Uterus (tissue), 4 donors: ENCODE results near the gene SMYD4. TPM values are rescaled to one million over a fixed set of nuclear protein-coding genes. Genes with fewer than 3 reads are reported as not detected.
A peak's percentile ranks its signal among the peaks of the same experiment; 100 is the strongest.
"Not testable (repeated sequence)": the region's sequence is repeated elsewhere in the genome, so short reads cannot be mapped to it uniquely, and the experiment has no call there.

ENCODE experiments used
- DNase-seq, 2 donors: peaks; one replicate each; pipeline ENCODE4 v3.0.0-alpha.2; 2019 to 2020
- H3K27ac ChIP-seq, 2 donors: fragments of 200-600 bp; sonication (generic); 1 replicate in 1 of 2; 2 replicates in 1 of 2; pipeline ENCODE4 v1.5.1; 2016 to 2018
- H3K27me3 ChIP-seq, 2 donors: fragments of 200-600 bp; sonication (generic); one replicate each; pipeline ENCODE4 v1.5.1; 2018 to 2019; ENCODE audit warnings: control low read depth in 1 of 2
- H3K36me3 ChIP-seq, 2 donors: fragments of 200-600 bp; sonication (generic); one replicate each; pipeline ENCODE4 v1.5.1; 2019; ENCODE audit warnings: control low read depth in 1 of 2
- H3K4me1 ChIP-seq, 2 donors: fragments of 200-600 bp; sonication (generic); one replicate each; pipeline ENCODE4 v1.5.1; 2018 to 2019; ENCODE audit warnings: control low read depth in 1 of 2
- H3K4me3 ChIP-seq, 2 donors: fragments of 200-600 bp; sonication (generic); 1 replicate in 1 of 2; 2 replicates in 1 of 2; pipeline ENCODE4 v1.5.1; 2018 to 2019; ENCODE audit warnings: mild to moderate bottlenecking in 1 of 2
- H3K9me3 ChIP-seq, 2 donors: fragments of 200-600 bp; sonication (generic); one replicate each; pipeline ENCODE4 v1.5.1; 2019; ENCODE audit warnings: control low read depth in 1 of 2
- CTCF ChIP-seq, 4 experiments: fragments of 200-600 bp in 2 of 4; fragments of 450-650 bp in 2 of 4; sonication (generic) in 2 of 4; IDR thresholded peaks; one replicate each; pipeline ENCODE4 v1.5.1; 2016 to 2019; ENCODE audit warnings: antibody characterized with exemption in 4 of 4, mild to moderate bottlenecking in 2 of 4, moderate library complexity in 1 of 4
- POLR2A ChIP-seq, 2 donors: fragments of 450-650 bp; IDR thresholded peaks; one replicate each; pipeline ENCODE4 v1.6.1; 2016; ENCODE audit warnings: antibody characterized with exemption in 2 of 2, mild to moderate bottlenecking in 1 of 2, moderate library complexity in 1 of 2
- intact Hi-C: fragments of 100-400 bp; cut with DNase I; formaldehyde crosslinking; loops from one replicate; pipeline ENCODE4 v1.15.1; 2023; ENCODE audit warnings: low total_unique reads
- total RNA-seq, 4 donors: library from RNA; depleted of rRNA in 3 of 4; stranded (reverse); fragments of >200 nt in 3 of 4; gene quantifications; one replicate each; pipeline versions ENCODE4 v1.1.0 to v1.2.4, GENCODE V29; 2014 to 2023
- donor health status: DM: yes; HTN: yes; CAD: no.

The SMYD4 gene
- total RNA-seq, 4 donors from 2014 or later = 19.1 to 101 (median 30.5) TPM

- Histone ChIP-seq H3K36me3 (no peaks in the 10 kb centered on the region), H3K27me3 (no peaks in the 10 kb centered on the region), H3K4me3 (no peak overlapping the region), H3K9me3 (no peaks in the 10 kb centered on the region), H3K27ac (no peak overlapping the region), H3K4me1 (no peaks in the 10 kb centered on the region)
- no peak for TF ChIP-seq POLR2A (IDR thresholded peaks at IDR 0.05)
- TF ChIP-seq CTCF (IDR thresholded peaks at IDR 0.05) = no peak
- no peak for DNase-seq
- intact Hi-C loops = no loop called here
These were observed 53.4 kb downstream of the SMYD4 start for GRCh38 chr17:1776328-1776727.

DNA sequence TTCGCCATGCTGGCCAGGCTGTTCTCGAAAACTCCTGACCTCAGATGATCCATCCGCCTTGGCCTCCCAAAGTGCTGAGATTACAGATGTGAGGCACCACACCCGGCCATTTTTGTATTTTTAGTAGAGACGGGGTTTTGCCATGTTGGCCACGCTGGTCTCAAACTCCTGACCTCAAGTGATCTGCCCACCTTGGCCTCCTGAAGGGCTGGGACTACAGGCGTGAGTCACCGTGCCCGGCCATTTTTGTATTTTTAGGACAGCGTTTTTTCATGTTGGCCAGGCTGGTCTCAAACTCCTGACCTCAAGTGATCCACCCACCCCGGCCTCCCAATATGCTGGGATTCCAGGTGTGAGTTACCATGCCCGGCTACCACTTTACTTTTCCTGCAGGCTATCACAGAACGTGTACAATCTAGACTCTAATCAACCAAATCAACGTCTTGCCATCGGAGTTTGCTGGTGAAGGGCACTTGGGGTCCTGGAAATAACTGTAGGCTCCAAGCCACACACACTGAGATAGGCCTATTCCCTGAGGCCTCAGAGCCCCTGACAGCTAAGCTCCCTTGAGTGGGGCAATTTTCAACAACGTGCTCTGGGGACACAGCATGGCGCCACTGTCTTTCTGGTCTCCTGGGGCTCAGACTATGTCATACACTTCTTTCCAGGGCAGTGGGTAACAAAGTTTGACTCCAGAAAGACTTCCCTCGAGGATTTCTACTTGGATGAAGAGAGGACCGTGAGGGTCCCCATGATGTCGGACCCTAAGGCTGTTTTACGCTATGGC, 55.1 kb downstream of the SMYD4 start:
- peak overlapping the region; percentile 26 to 68 for H3K27ac ChIP-seq
- H3K27me3 ChIP-seq = no peaks in the 10 kb centered on the region
- intact Hi-C loops = no loop called here
- H3K4me1 ChIP-seq = no peaks in the 10 kb centered on the region
- H3K9me3 ChIP-seq = no peaks in the 10 kb centered on the region
- H3K4me3 ChIP-seq = no peak overlapping the region
- DNase-seq = no peak
- no peaks in the 10 kb centered on the region for H3K36me3 ChIP-seq
- TF ChIP-seq POLR2A (IDR thresholded peaks at IDR 0.05) (no peak), CTCF (IDR thresholded peaks at IDR 0.05) (no peak)

DNA sequence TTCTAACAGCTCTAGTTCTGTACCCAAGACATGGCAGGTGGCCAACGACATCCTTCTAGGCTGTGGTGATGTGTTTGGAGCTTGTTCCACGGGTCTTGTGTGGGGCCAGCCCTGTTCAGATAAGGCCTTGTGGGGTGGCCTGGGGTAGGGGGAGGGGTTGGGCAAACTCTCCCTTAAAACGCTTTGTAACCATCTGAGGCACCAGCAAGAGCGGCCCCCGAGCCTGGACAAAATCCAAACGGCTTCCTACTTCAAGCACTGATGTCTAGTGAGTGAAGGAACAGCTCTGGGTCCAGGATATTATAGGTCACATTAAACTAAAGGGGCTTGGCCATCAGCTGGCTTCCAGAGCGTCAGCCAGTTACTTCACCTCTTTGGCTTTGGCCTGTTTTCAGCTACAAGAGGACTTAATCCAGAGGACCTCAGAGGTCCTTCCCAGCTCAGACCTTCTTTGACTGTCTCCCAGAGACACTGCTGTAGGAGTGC, 56.0 kb downstream of the SMYD4 start:
- peak; percentile 57 to 65 for DNase-seq
- Histone ChIP-seq H3K9me3 (no peaks in the 10 kb centered on the region), H3K4me1 (no peaks in the 10 kb centered on the region), H3K36me3 (no peaks in the 10 kb centered on the region), H3K27ac (peak overlapping the region; percentile 26 to 68), H3K27me3 (no peaks in the 10 kb centered on the region), H3K4me3 (no peak overlapping the region)
- TF ChIP-seq POLR2A (IDR thresholded peaks at IDR 0.05) (no peak), CTCF (IDR thresholded peaks at IDR 0.05) (no peak)
- intact Hi-C loops = no loop called here

DNA sequence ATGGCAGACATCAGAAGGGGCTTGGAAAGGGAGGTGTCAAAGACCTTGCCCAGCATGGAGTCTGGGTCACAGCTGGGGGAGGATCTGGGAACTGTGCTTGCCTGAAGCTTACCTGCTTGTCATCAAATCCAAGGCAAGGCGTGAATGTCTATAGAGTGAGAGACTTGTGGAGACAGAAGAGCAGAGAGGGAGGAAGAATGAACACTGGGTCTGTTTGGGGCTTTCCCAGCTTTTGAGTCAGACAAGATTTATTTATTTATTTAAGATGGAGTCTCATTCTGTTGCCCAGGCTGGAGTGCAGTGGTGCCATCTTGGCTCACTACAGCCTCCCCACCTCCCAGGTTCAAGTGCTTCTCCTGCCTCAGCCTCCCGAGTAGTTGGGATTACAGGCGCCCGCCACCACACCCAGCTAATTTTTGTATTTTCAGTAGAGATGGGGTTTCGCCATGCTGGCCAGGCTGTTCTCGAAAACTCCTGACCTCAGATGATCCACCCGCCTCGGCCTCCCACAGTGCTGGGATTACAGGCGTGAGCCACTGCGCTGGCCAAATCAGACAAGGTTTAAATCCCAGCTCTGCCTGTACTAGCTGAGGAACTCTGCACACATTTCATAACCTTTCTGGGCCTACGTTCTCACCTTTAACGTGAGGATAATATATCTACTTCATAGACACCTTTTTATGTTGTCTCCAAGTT, 56.6 kb downstream of the SMYD4 start:
- intact Hi-C loops, H3K36me3 ChIP-seq, H3K4me3 ChIP-seq, H3K4me1 ChIP-seq, H3K27me3 ChIP-seq, H3K9me3 ChIP-seq: not testable (repeated sequence)
- DNase-seq = peak in 1 of 2 donors; percentile 72
- H3K27ac ChIP-seq = peak overlapping the region; percentile 26 to 68

- Histone ChIP-seq H3K27me3 (no peaks in the 10 kb centered on the region), H3K4me3 (no peak overlapping the region), H3K4me1 (peaks cover 5 to 8% of the 10 kb centered on the region in 2 donors), H3K9me3 (no peaks in the 10 kb centered on the region), H3K36me3 (no peaks in the 10 kb centered on the region), H3K27ac (no peak overlapping the region)
- intact Hi-C loops = no loop called here
- no peak for TF ChIP-seq CTCF (IDR thresholded peaks at IDR 0.05)
- TF ChIP-seq POLR2A (IDR thresholded peaks at IDR 0.05) = no peak
- DNase-seq = no peak
These were observed 59.8 kb downstream of the SMYD4 start for GRCh38 chr17:1769822-1770477.
